ENCODE data around the gene CCN5. TPM values are rescaled to one million over a fixed set of nuclear protein-coding genes. Genes with fewer than 3 reads are reported as not detected.

The CCN5 gene
- total RNA-seq, 1 donor from 2014 or later, result not detected

DNA sequence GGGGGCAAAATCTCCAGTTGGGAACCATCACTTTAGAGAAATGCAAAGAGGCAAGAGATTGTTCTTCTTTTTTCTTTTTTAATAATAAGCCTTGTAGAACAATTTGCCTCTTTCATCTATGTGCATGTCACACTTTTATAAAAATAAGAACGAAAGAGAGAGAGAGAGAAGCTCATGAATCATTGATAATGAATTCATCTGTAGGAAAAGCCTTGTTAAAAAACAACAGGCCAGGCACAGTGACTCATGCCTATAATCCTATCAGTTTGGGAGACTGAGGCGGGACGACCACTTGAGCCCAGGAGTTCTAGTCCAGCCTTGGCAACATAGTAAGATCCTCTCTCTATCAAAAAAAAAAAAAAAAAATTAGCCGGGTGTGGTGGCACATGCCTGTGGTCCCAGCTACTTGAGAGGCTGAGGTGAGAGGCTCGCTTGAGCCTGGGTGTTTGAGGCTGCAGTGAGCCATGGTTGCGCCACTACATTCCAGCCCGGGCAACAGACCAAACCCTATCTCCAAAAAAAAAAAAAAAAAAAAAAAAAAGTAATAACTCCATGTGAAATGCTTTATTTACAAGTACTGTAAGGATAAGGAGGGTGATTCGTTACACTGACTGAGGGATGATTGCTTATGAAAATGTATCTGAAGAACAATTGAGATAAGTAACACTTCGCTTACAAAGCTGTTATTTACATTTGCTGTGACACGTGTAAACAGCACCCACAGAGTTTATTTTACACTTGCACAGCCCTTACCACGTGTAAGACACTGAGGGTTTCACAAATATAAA, 6.0 kb downstream of the CCN5 start:
- Mint-ChIP-seq H3K4me3 (ENCODE audit: unreplicated experiment) (no peak overlapping the region), H3K36me3 (ENCODE audit: low read depth, unreplicated experiment) (no peaks in the 10 kb centered on the region), H3K9me3 (ENCODE audit: unreplicated experiment) (no peaks in the 10 kb centered on the region), H3K27ac (ENCODE audit: unreplicated experiment) (no peak overlapping the region), H3K27me3 (ENCODE audit: unreplicated experiment) (peaks cover 6% of the 10 kb centered on the region), H3K4me1 (ENCODE audit: unreplicated experiment) (no peaks in the 10 kb centered on the region)
- TF ChIP-seq, protein P1, sequence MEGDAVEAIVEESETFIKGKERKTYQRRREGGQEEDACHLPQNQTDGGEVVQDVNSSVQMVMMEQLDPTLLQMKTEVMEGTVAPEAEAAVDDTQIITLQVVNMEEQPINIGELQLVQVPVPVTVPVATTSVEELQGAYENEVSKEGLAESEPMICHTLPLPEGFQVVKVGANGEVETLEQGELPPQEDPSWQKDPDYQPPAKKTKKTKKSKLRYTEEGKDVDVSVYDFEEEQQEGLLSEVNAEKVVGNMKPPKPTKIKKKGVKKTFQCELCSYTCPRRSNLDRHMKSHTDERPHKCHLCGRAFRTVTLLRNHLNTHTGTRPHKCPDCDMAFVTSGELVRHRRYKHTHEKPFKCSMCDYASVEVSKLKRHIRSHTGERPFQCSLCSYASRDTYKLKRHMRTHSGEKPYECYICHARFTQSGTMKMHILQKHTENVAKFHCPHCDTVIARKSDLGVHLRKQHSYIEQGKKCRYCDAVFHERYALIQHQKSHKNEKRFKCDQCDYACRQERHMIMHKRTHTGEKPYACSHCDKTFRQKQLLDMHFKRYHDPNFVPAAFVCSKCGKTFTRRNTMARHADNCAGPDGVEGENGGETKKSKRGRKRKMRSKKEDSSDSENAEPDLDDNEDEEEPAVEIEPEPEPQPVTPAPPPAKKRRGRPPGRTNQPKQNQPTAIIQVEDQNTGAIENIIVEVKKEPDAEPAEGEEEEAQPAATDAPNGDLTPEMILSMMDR (IDR thresholded peaks at IDR 0.05; ENCODE audit: unreplicated experiment), result no peak
- DNase-seq (ENCODE audit: low spot score), result no peak

DNA sequence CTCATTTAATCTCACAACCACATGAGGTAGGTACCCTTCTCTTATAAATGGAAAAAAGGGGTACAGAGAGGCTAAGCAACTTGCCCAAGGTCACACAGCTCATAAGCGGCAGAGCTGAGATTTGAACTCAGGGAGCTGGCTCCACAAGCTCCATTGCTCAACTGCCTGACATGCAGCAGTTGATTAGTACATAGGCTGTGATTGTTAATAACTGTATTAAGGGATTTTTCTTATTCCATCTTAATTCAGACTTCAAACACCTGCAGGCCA, 6.6 kb downstream of the CCN5 start:
- Mint-ChIP-seq H3K36me3 (ENCODE audit: low read depth, unreplicated experiment) (no peaks in the 10 kb centered on the region), H3K27ac (ENCODE audit: unreplicated experiment) (no peak overlapping the region), H3K9me3 (ENCODE audit: unreplicated experiment) (no peaks in the 10 kb centered on the region), H3K27me3 (ENCODE audit: unreplicated experiment) (peaks cover 6% of the 10 kb centered on the region), H3K4me3 (ENCODE audit: unreplicated experiment) (no peak overlapping the region), H3K4me1 (ENCODE audit: unreplicated experiment) (no peaks in the 10 kb centered on the region)
- DNase-seq (ENCODE audit: low spot score), result no peak
- TF ChIP-seq, protein P1 (IDR thresholded peaks at IDR 0.05; ENCODE audit: unreplicated experiment), result no peak

DNA sequence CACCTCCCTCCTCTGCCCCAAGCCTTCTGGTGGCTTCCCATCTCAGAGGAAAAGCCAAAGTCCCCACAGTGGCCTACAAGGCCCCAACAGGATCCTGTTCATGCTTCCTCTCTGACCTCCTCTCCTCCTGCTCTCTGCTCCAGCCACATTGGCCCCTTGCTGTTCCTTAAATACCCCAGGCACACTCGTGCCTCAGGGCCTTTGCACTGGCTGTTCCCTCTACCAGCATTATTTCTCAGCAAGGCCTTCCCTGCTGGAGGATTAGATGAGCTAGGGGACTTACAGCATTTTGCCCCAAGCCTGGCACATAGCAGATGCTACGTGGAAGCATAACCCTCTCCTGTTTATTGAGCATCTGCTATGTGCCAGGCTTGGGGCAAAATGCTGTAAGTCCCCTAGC, 7.8 kb downstream of the CCN5 start:
- Mint-ChIP-seq H3K27me3 (ENCODE audit: unreplicated experiment) (peaks cover 6% of the 10 kb centered on the region), H3K27ac (ENCODE audit: unreplicated experiment) (no peak overlapping the region), H3K9me3 (ENCODE audit: unreplicated experiment) (no peaks in the 10 kb centered on the region), H3K36me3 (ENCODE audit: low read depth, unreplicated experiment) (no peaks in the 10 kb centered on the region), H3K4me3 (ENCODE audit: unreplicated experiment) (no peak overlapping the region), H3K4me1 (ENCODE audit: unreplicated experiment) (no peaks in the 10 kb centered on the region)
- TF ChIP-seq, protein P1 (IDR thresholded peaks at IDR 0.05; ENCODE audit: unreplicated experiment), result no peak
- no peak for DNase-seq (ENCODE audit: low spot score)

DNA sequence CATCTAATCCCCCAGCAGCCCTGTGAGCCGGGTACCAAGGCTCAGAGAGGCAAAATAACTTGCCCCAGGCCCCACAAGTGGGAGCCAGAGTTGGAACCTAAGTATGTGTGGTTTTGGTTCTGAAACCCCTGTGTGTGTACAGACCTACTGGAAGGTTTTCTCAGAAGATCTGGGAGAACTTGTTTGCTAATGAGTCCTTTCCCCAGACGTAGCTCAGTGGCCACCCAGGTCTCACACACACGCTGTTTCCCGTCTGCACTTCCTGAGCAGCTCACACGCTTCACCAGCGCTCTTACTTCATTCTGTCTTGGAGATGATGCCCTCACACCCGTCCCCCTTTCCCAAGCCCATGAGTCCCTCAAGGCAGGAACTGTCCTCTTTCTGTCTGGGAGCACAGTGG, 8.2 kb downstream of the CCN5 start:
- H3K27me3 Mint-ChIP-seq (ENCODE audit: unreplicated experiment), result peaks cover 6% of the 10 kb centered on the region
- H3K36me3 Mint-ChIP-seq (ENCODE audit: low read depth, unreplicated experiment), result no peaks in the 10 kb centered on the region
- H3K4me3 Mint-ChIP-seq (ENCODE audit: unreplicated experiment), result no peak overlapping the region
- H3K9me3 Mint-ChIP-seq (ENCODE audit: unreplicated experiment), result no peaks in the 10 kb centered on the region
- TF ChIP-seq, protein P1 (IDR thresholded peaks at IDR 0.05; ENCODE audit: unreplicated experiment), result no peak
- no peak overlapping the region for H3K27ac Mint-ChIP-seq (ENCODE audit: unreplicated experiment)
- no peaks in the 10 kb centered on the region for H3K4me1 Mint-ChIP-seq (ENCODE audit: unreplicated experiment)
- no peak for DNase-seq (ENCODE audit: low spot score)

DNA sequence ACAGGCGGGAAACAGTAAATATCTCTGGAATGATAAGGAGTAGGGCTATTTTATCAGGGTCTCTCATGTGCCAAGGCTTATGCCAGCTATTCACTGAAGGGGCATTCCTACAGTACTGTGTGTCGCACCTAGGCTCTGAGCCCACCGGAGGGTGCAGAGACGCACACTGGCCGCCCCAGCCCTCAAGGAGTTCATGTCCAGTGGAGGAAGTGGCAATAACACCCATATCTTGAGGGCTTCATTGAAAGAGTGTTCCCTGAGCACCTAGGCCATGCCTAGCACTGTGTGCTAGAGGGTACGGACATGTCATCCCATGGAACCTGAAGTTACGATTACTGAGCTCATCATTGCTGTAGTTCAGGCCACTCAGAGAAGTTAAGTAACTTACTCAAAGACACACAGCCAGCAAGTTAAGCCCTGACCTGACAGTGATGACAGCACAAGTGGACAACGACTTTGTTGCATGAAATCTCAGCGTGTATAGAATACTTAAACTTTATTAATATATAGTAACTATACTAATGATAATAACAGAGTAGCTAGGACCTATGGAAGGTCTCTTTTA, 8.7 kb downstream of the CCN5 start:
- Mint-ChIP-seq H3K4me3 (ENCODE audit: unreplicated experiment) (no peak overlapping the region), H3K4me1 (ENCODE audit: unreplicated experiment) (no peaks in the 10 kb centered on the region), H3K27me3 (ENCODE audit: unreplicated experiment) (peaks cover 6% of the 10 kb centered on the region), H3K36me3 (ENCODE audit: low read depth, unreplicated experiment) (no peaks in the 10 kb centered on the region), H3K27ac (ENCODE audit: unreplicated experiment) (no peak overlapping the region), H3K9me3 (ENCODE audit: unreplicated experiment) (no peaks in the 10 kb centered on the region)
- TF ChIP-seq, protein P1 (IDR thresholded peaks at IDR 0.05; ENCODE audit: unreplicated experiment), result no peak
- no peak for DNase-seq (ENCODE audit: low spot score)

All from endothelial cell (in vitro differentiated cells).